K562 (cell line): ENCODE data around the gene CHPF2. TPM values are rescaled to one million over a fixed set of nuclear protein-coding genes. Genes with fewer than 3 reads are reported as not detected.

ENCODE experiments used
- CBX3 ChIP-seq, 2 experiments: IDR thresholded peaks; 1 replicate in 1 of 2; 2 replicates in 1 of 2; pipeline ENCODE4 v1.6.1; 2012; ENCODE audit warnings: inconsistent platforms in 2 of 2, low read length in 2 of 2, borderline replicate concordance in 1 of 2, control low read depth in 1 of 2
- PHF20 ChIP-seq: fragments of 450-650 bp; IDR thresholded peaks from 2 replicates; pipeline ENCODE4 v1.6.1; 2018; ENCODE audit not compliant: partially characterized antibody
- PYGO2 ChIP-seq: fragments of 450-650 bp; IDR thresholded peaks from 2 replicates; pipeline ENCODE4 v1.6.1; 2016; ENCODE audit warnings: mild to moderate bottlenecking, missing genetic modification characterization, moderate library complexity, missing compliant biosample characterization
- SMC3 ChIP-seq: conservative IDR thresholded peaks from 2 replicates; pipeline ENCODE4 v1.6.1; 2011; ENCODE audit warnings: low read depth, low read length, improper control_type of control experiment; ENCODE audit not compliant: insufficient read depth
- SNIP1 ChIP-seq: fragments of 450-650 bp; IDR thresholded peaks from 2 replicates; pipeline ENCODE4 v1.7.1; 2017; ENCODE audit warnings: low read depth, mild to moderate bottlenecking
- ZC3H11A ChIP-seq: IDR thresholded peaks from 2 replicates; pipeline ENCODE4 v1.6.1; 2012; ENCODE audit warnings: low read depth, low read length, improper control_type of control experiment
- ZNF24 ChIP-seq: fragments of 450-650 bp; IDR thresholded peaks from 2 replicates; pipeline ENCODE4 v1.6.1; 2016
- polyA plus RNA-seq, 8 experiments: library from polyadenylated mRNA; depleted of rRNA in 4 of 8; stranded (reverse) in 5 of 8; unstranded in 3 of 8; fragments of >200 nt; fragmentation: Nextera tagmentation in 2 of 8; fragmentation: Illumina TruSeq in 1 of 8; extraction: Ambion mirVana in 2 of 8; extraction: Trizol in 1 of 8; gene quantifications; 2 replicates each; pipeline versions ENCODE4 v1.2.1 to v1.2.3, GENCODE V29; 2011 to 2014; ENCODE audit warnings: inconsistent platforms in 1 of 8, missing spikeins in 1 of 8
- total RNA-seq, 7 experiments: library from RNA; depleted of rRNA in 6 of 7; stranded (reverse); fragments of >200 nt in 6 of 7; fragmentation: Illumina TruSeq in 2 of 7; extraction: Trizol in 2 of 7; gene quantifications; 2 replicates each; pipeline versions ENCODE4 v1.2.1 to v1.2.3, GENCODE V29; 2011 to 2021; ENCODE audit warnings: low replicate concordance in 1 of 7
- TF ChIP-seq, protein P1 (sequence below): sonication (generic); formaldehyde crosslinking; IDR thresholded peaks from 2 replicates; pipeline ENCODE4 v1.8.1; 2023; ENCODE audit warnings: missing genetic modification reagents, mild to moderate bottlenecking, borderline replicate concordance
- TF ChIP-seq, protein P2 (sequence below): sonication (generic); formaldehyde crosslinking; IDR thresholded peaks from 2 replicates; pipeline ENCODE4 v1.5.0; 2020; ENCODE audit warnings: missing genetic modification reagents
- TF ChIP-seq, protein P3 (sequence below): fragments of 450-650 bp; IDR thresholded peaks from 2 replicates; pipeline ENCODE4 v1.6.1; 2018; ENCODE audit warnings: mild to moderate bottlenecking, low read depth; ENCODE audit not compliant: partially characterized antibody
- TF ChIP-seq, protein P4 (sequence below), 3 experiments: IDR thresholded peaks in 2 of 3; conservative IDR thresholded peaks in 1 of 3; 2 replicates each; pipeline ENCODE4 v1.5.1; 2011 to 2012; ENCODE audit warnings: low read length in 3 of 3, mild to moderate bottlenecking in 3 of 3, control low read depth in 2 of 3, improper control_type of control experiment in 1 of 3, inconsistent platforms in 1 of 3, low read depth in 1 of 3, mixed read lengths in 1 of 3, moderate library complexity in 1 of 3; ENCODE audit not compliant: insufficient read depth in 2 of 3
- TF ChIP-seq, protein P5 (sequence below), 2 experiments: IDR thresholded peaks; 2 replicates each; pipeline ENCODE4 v1.6.1; 2011; ENCODE audit warnings: borderline replicate concordance in 1 of 2, control low read depth in 1 of 2, low read depth in 1 of 2, low read length in 1 of 2, mild to moderate bottlenecking in 1 of 2, mixed read lengths in 1 of 2, moderate library complexity in 1 of 2; ENCODE audit not compliant: insufficient read depth in 1 of 2, insufficient read length in 1 of 2, poor library complexity in 1 of 2, severe bottlenecking in 1 of 2; ENCODE audit errors: extremely low read depth in 1 of 2
- TF ChIP-seq, protein P6 (sequence below): sonication (generic); IDR thresholded peaks from 2 replicates; pipeline ENCODE4 v1.6.1; 2016

The CHPF2 gene
- total and polyA plus RNA-seq, 9 of the 15 experiments (the other 6 are each of a cell fraction or from before 2014, with no cell fraction given) = 0.08 to 32.8 (median 10.5) TPM

DNA sequence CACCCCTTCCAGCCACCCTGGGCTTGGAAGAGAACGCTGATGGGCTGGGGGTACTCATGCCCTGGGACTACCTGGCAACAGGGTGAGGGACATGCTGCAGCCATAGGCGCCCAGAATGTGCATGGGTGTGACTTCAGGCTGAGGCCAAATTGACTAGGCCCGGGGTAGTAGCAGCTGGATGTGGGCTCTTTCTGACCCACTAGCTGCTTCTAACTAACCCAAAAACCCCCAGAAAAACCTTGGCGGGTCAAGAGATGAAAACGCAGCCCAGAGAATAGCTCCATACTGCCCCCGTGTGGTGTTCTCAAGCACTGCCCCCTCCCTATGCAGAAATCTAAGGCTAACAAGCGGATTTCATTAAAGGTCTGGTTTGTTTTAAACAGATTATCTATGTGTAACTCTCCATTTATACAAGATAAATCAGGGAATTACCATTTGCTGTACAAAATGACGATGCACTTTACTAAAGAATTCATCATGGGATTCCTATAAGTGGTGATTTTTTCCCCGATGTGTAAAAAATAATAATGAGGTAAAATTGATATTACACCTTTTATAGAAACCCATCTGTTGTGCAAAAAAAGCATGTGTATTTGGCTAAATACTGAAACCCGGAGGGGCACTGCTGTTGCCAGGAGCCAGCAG is 12.0 kb downstream of the CHPF2 start (continued):
- TF ChIP-seq, protein P1, sequence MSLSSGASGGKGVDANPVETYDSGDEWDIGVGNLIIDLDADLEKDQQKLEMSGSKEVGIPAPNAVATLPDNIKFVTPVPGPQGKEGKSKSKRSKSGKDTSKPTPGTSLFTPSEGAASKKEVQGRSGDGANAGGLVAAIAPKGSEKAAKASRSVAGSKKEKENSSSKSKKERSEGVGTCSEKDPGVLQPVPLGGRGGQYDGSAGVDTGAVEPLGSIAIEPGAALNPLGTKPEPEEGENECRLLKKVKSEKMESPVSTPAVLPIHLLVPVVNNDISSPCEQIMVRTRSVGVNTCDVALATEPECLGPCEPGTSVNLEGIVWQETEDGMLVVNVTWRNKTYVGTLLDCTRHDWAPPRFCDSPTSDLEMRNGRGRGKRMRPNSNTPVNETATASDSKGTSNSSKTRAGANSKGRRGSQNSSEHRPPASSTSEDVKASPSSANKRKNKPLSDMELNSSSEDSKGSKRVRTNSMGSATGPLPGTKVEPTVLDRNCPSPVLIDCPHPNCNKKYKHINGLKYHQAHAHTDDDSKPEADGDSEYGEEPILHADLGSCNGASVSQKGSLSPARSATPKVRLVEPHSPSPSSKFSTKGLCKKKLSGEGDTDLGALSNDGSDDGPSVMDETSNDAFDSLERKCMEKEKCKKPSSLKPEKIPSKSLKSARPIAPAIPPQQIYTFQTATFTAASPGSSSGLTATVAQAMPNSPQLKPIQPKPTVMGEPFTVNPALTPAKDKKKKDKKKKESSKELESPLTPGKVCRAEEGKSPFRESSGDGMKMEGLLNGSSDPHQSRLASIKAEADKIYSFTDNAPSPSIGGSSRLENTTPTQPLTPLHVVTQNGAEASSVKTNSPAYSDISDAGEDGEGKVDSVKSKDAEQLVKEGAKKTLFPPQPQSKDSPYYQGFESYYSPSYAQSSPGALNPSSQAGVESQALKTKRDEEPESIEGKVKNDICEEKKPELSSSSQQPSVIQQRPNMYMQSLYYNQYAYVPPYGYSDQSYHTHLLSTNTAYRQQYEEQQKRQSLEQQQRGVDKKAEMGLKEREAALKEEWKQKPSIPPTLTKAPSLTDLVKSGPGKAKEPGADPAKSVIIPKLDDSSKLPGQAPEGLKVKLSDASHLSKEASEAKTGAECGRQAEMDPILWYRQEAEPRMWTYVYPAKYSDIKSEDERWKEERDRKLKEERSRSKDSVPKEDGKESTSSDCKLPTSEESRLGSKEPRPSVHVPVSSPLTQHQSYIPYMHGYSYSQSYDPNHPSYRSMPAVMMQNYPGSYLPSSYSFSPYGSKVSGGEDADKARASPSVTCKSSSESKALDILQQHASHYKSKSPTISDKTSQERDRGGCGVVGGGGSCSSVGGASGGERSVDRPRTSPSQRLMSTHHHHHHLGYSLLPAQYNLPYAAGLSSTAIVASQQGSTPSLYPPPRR (CRISPR knock-in tag) = no peak
- no peak for TF ChIP-seq SNIP1
- no peak for TF ChIP-seq ZNF24
- no peak for TF ChIP-seq PYGO2
- TF ChIP-seq, protein P2, sequence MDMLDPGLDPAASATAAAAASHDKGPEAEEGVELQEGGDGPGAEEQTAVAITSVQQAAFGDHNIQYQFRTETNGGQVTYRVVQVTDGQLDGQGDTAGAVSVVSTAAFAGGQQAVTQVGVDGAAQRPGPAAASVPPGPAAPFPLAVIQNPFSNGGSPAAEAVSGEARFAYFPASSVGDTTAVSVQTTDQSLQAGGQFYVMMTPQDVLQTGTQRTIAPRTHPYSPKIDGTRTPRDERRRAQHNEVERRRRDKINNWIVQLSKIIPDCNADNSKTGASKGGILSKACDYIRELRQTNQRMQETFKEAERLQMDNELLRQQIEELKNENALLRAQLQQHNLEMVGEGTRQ (CRISPR knock-in tag) = no peak
- TF ChIP-seq, protein P3, sequence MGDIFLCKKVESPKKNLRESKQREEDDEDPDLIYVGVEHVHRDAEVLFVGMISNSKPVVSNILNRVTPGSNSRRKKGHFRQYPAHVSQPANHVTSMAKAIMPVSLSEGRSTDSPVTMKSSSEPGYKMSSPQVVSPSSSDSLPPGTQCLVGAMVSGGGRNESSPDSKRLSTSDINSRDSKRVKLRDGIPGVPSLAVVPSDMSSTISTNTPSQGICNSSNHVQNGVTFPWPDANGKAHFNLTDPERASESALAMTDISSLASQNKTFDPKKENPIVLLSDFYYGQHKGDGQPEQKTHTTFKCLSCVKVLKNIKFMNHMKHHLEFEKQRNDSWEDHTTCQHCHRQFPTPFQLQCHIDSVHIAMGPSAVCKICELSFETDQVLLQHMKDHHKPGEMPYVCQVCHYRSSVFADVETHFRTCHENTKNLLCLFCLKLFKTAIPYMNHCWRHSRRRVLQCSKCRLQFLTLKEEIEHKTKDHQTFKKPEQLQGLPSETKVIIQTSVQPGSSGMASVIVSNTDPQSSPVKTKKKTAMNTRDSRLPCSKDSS = no peak
- TF ChIP-seq SMC3 = peak; percentile 45; the same call in 1 of the 2 replicates
- TF ChIP-seq PHF20 = no peak
- TF ChIP-seq, protein P4, sequence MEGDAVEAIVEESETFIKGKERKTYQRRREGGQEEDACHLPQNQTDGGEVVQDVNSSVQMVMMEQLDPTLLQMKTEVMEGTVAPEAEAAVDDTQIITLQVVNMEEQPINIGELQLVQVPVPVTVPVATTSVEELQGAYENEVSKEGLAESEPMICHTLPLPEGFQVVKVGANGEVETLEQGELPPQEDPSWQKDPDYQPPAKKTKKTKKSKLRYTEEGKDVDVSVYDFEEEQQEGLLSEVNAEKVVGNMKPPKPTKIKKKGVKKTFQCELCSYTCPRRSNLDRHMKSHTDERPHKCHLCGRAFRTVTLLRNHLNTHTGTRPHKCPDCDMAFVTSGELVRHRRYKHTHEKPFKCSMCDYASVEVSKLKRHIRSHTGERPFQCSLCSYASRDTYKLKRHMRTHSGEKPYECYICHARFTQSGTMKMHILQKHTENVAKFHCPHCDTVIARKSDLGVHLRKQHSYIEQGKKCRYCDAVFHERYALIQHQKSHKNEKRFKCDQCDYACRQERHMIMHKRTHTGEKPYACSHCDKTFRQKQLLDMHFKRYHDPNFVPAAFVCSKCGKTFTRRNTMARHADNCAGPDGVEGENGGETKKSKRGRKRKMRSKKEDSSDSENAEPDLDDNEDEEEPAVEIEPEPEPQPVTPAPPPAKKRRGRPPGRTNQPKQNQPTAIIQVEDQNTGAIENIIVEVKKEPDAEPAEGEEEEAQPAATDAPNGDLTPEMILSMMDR (IDR thresholded peaks at IDR 0.05 in 2 of 3, conservative IDR thresholded peaks at IDR 0.05 in 1 of 3; ENCODE audit: insufficient read depth in 2 of 3, low read depth in 1 of 3, low read length in 3 of 3) = peak; percentile 93 to 98 (median 97)
- TF ChIP-seq CBX3 (IDR thresholded peaks at IDR 0.05; ENCODE audit: borderline replicate concordance in 1 of 2, low read length in 2 of 2) = 0 out of 3 replicates have a peak, but pooled peaks of 1 of the 2 experiments have one; percentile 24
- TF ChIP-seq, protein P5, sequence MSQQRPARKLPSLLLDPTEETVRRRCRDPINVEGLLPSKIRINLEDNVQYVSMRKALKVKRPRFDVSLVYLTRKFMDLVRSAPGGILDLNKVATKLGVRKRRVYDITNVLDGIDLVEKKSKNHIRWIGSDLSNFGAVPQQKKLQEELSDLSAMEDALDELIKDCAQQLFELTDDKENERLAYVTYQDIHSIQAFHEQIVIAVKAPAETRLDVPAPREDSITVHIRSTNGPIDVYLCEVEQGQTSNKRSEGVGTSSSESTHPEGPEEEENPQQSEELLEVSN (IDR thresholded peaks at IDR 0.05; ENCODE audit: borderline replicate concordance in 1 of 2, extremely low read depth in 1 of 2, insufficient read depth in 1 of 2, insufficient read length in 1 of 2, low read depth in 1 of 2, low read length in 1 of 2, poor library complexity in 1 of 2, severe bottlenecking in 1 of 2) = no peak
- TF ChIP-seq, protein P6, sequence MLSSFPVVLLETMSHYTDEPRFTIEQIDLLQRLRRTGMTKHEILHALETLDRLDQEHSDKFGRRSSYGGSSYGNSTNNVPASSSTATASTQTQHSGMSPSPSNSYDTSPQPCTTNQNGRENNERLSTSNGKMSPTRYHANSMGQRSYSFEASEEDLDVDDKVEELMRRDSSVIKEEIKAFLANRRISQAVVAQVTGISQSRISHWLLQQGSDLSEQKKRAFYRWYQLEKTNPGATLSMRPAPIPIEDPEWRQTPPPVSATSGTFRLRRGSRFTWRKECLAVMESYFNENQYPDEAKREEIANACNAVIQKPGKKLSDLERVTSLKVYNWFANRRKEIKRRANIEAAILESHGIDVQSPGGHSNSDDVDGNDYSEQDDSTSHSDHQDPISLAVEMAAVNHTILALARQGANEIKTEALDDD = peak; percentile 51; the same call in 1 of the 2 replicates
- no peak for TF ChIP-seq ZC3H11A
